Mesenchymal stem cell (in vitro differentiated cells and primary cell): ENCODE measurements around the gene GNE. TPM values are rescaled to one million over a fixed set of nuclear protein-coding genes. Genes with fewer than 3 reads are reported as not detected.

Experiments
- DNase-seq: peaks from one replicate; pipeline ENCODE4 v3.0.0-alpha.2; 2013
- H2AFZ ChIP-seq: one replicate; pipeline ENCODE4 v1.6.1; 2013; ENCODE audit warnings: low read depth, mild to moderate bottlenecking, control low read depth, inconsistent platforms, low read length, moderate library complexity
- H2AK5ac ChIP-seq: 2 replicates; pipeline ENCODE4 v1.6.1; 2013; ENCODE audit warnings: low read length, moderate library complexity, mild to moderate bottlenecking, inconsistent platforms; ENCODE audit not compliant: severe bottlenecking
- H2BK120ac ChIP-seq: one replicate; pipeline ENCODE4 v1.6.1; 2013; ENCODE audit warnings: low read depth, mild to moderate bottlenecking, inconsistent platforms, low read length, moderate library complexity
- H2BK12ac ChIP-seq, 2 experiments: one replicate each; pipeline ENCODE4 v1.6.1; 2013; ENCODE audit warnings: inconsistent platforms in 2 of 2, low read length in 2 of 2, mild to moderate bottlenecking in 2 of 2, moderate library complexity in 2 of 2, control low read depth in 1 of 2
- H2BK15ac ChIP-seq: one replicate; pipeline ENCODE4 v1.6.1; 2013; ENCODE audit warnings: mild to moderate bottlenecking, low read depth, inconsistent platforms; ENCODE audit not compliant: poor library complexity, severe bottlenecking
- H2BK5ac ChIP-seq: 2 replicates; pipeline ENCODE4 v1.6.1; 2013; ENCODE audit warnings: low read depth, mild to moderate bottlenecking, low read length, control low read depth, inconsistent platforms; ENCODE audit not compliant: poor library complexity, severe bottlenecking
- H3K14ac ChIP-seq, 2 experiments: one replicate each; pipeline ENCODE4 v1.6.1; 2013; ENCODE audit warnings: inconsistent platforms in 2 of 2, low read length in 2 of 2, control low read depth in 1 of 2, mild to moderate bottlenecking in 1 of 2, moderate library complexity in 1 of 2
- H3K18ac ChIP-seq, 2 experiments: one replicate each; pipeline ENCODE4 v1.6.1; 2013; ENCODE audit warnings: inconsistent platforms in 2 of 2, low read length in 2 of 2, control low read depth in 1 of 2, low read depth in 1 of 2, mild to moderate bottlenecking in 1 of 2
- H3K23ac ChIP-seq, 2 experiments: one replicate each; pipeline ENCODE4 v1.6.1; 2013; ENCODE audit warnings: inconsistent platforms in 2 of 2, low read length in 2 of 2, mild to moderate bottlenecking in 2 of 2, moderate library complexity in 2 of 2, control low read depth in 1 of 2
- H3K27ac ChIP-seq: 2 replicates; pipeline ENCODE4 v1.5.1; 2013; ENCODE audit warnings: mild to moderate bottlenecking, moderate library complexity, low read length, control low read depth, inconsistent platforms; ENCODE audit not compliant: poor library complexity, severe bottlenecking
- H3K27me3 ChIP-seq, 2 experiments: 2 replicates each; pipeline versions ENCODE4 v1.6.1 to v1.7.0; 2013; ENCODE audit warnings: low read length in 2 of 2, mild to moderate bottlenecking in 2 of 2, moderate library complexity in 2 of 2, control low read depth in 1 of 2, inconsistent platforms in 1 of 2; ENCODE audit not compliant: control insufficient read depth in 1 of 2, insufficient read depth in 1 of 2
- H3K36me3 ChIP-seq, 2 experiments: 2 replicates each; pipeline versions ENCODE4 v1.6.1 to v1.7.0; 2013; ENCODE audit warnings: low read length in 2 of 2, control low read depth in 1 of 2, inconsistent platforms in 1 of 2, low read depth in 1 of 2, mild to moderate bottlenecking in 1 of 2; ENCODE audit not compliant: insufficient read depth in 2 of 2, control insufficient read depth in 1 of 2
- H3K4ac ChIP-seq, 2 experiments: one replicate each; pipeline ENCODE4 v1.6.1; 2013; ENCODE audit warnings: inconsistent platforms in 2 of 2, low read length in 2 of 2, mild to moderate bottlenecking in 2 of 2, moderate library complexity in 2 of 2, control low read depth in 1 of 2, low read depth in 1 of 2
- H3K4me1 ChIP-seq: 2 replicates; pipeline ENCODE4 v1.6.1; 2013; ENCODE audit warnings: low read depth, low read length, control low read depth; ENCODE audit not compliant: control insufficient read depth, insufficient read depth
- H3K4me2 ChIP-seq: 2 replicates; pipeline ENCODE4 v1.6.1; 2013; ENCODE audit warnings: low read length, mild to moderate bottlenecking, inconsistent platforms; ENCODE audit not compliant: poor library complexity, severe bottlenecking
- H3K4me3 ChIP-seq, 2 experiments: 2 replicates each; pipeline versions ENCODE4 v1.5.1 to v1.7.0; 2013; ENCODE audit warnings: low read length in 2 of 2, mild to moderate bottlenecking in 2 of 2, control low read depth in 1 of 2, low read depth in 1 of 2; ENCODE audit not compliant: insufficient read depth in 1 of 2
- H3K79me1 ChIP-seq: replicated peaks from 2 replicates; pipeline ENCODE4 v1.6.1; 2013; ENCODE audit warnings: mild to moderate bottlenecking, control low read depth, low read length, inconsistent platforms; ENCODE audit not compliant: poor library complexity, severe bottlenecking
- H3K9ac ChIP-seq: 2 replicates; pipeline ENCODE4 v1.7.0; 2013; ENCODE audit warnings: mild to moderate bottlenecking, low read length, moderate library complexity
- H3K9me3 ChIP-seq: 2 replicates; pipeline ENCODE4 v1.7.0; 2013; ENCODE audit warnings: mild to moderate bottlenecking, low read length; ENCODE audit not compliant: control insufficient read depth
- H4K8ac ChIP-seq: one replicate; pipeline ENCODE4 v1.6.1; 2013; ENCODE audit warnings: inconsistent platforms, mild to moderate bottlenecking, low read length, moderate library complexity
- H4K91ac ChIP-seq: one replicate; pipeline ENCODE4 v1.6.1; 2013; ENCODE audit warnings: mild to moderate bottlenecking, low read length, inconsistent platforms
- WGBS: methylation state at CpG from one replicate; pipeline ENCODE4 v1.1.7; 2013; ENCODE audit warnings: mixed read lengths; 5-methylcytosine and 5-hydroxymethylcytosine counted together
- small RNA-seq: library from polyadenylated mRNA; stranded (forward); fragments of <200 nt; extraction: miRNeasy Mini kit (QIAGEN cat#:217004); gene quantifications from one replicate; pipeline ENCODE3, GENCODE V24; 2013; ENCODE audit warnings: low read depth

Gene GNE

GRCh38 chr9:36166168-36166927, 91.9 kb downstream of the GNE start:
- Histone ChIP-seq H3K27ac (no peak overlapping the region), H2BK12ac (peak overlapping the region in 1 of 2 experiments; percentile 42), H3K79me1 (no peaks in the 10 kb centered on the region), H3K18ac (peak overlapping the region in 1 of 2 experiments; percentile 88), H4K8ac (peak overlapping the region; percentile 79), H3K9me3 (no peaks in the 10 kb centered on the region), H2BK15ac (no peak overlapping the region), H3K4ac (peak overlapping the region in 1 of 2 experiments; percentile 45), H4K91ac (no peak overlapping the region), H3K36me3 (peaks cover 0 to 25% of the 10 kb centered on the region in 2 experiments), H3K4me2 (peak overlapping the region; percentile 65), H2BK120ac (peak overlapping the region; percentile 83), H2AFZ (peak overlapping the region; percentile 54), H3K27me3 (no peaks in the 10 kb centered on the region), H3K14ac (peak overlapping the region in 1 of 2 experiments; percentile 21), H3K9ac (peak overlapping the region; percentile 87), H3K4me1 (peaks cover 30% of the 10 kb centered on the region), H3K4me3 (peak overlapping the region; percentile 32 to 83), H2BK5ac (peak overlapping the region; percentile 24), H2AK5ac (no peak overlapping the region), H3K23ac (peak overlapping the region in 1 of 2 experiments; percentile 41)
- DNase-seq = peak; percentile 80
- WGBS = 10% methylated on average over 49 of the region's 58 CpGs

GRCh38 chr9:36165826-36166167, 92.5 kb downstream of the GNE start:
- Histone ChIP-seq H4K8ac (peak overlapping the region; percentile 69), H3K4me1 (peaks cover 32% of the 10 kb centered on the region), H2BK12ac (no peak overlapping the region), H2AFZ (no peak overlapping the region), H3K27ac (no peak overlapping the region), H3K4ac (no peak overlapping the region), H3K14ac (no peak overlapping the region), H3K9me3 (no peaks in the 10 kb centered on the region), H2BK5ac (no peak overlapping the region), H3K79me1 (no peaks in the 10 kb centered on the region), H3K23ac (no peak overlapping the region), H2BK120ac (peak overlapping the region; percentile 83), H3K4me3 (peak overlapping the region in 1 of 2 experiments; percentile 83), H3K27me3 (no peaks in the 10 kb centered on the region), H3K36me3 (peaks cover 0 to 19% of the 10 kb centered on the region in 2 experiments), H4K91ac (no peak overlapping the region), H2BK15ac (no peak overlapping the region), H2AK5ac (peak overlapping the region; percentile 76), H3K9ac (peak overlapping the region; percentile 87), H3K4me2 (no peak overlapping the region), H3K18ac (peak overlapping the region in 1 of 2 experiments; percentile 28)
- DNase-seq = peak; percentile 32
- 65% methylated on average over 11 of the region's 12 CpGs for WGBS

GRCh38 chr9:36164989-36165388, 93.3 kb downstream of the GNE start:
- Histone ChIP-seq H4K91ac (no peak overlapping the region), H3K14ac (no peak overlapping the region), H4K8ac (no peak overlapping the region), H3K27ac (peak overlapping the region; percentile 99), H3K4me1 (peaks cover 32% of the 10 kb centered on the region), H3K36me3 (peaks cover 0 to 11% of the 10 kb centered on the region in 2 experiments), H3K4me3 (no peak overlapping the region), H3K4ac (no peak overlapping the region), H3K9me3 (no peaks in the 10 kb centered on the region), H3K4me2 (no peak overlapping the region), H3K79me1 (no peaks in the 10 kb centered on the region), H3K18ac (peak overlapping the region in 1 of 2 experiments; percentile 42), H2AFZ (no peak overlapping the region), H2BK5ac (no peak overlapping the region), H2BK12ac (peak overlapping the region; percentile 29 to 47), H3K9ac (peak overlapping the region; percentile 87), H2AK5ac (peak overlapping the region; percentile 99), H3K23ac (no peak overlapping the region), H2BK15ac (no peak overlapping the region), H3K27me3 (no peaks in the 10 kb centered on the region), H2BK120ac (peak overlapping the region; percentile 74)
- no peak for DNase-seq
- WGBS = 45% methylated on average over 3 of the region's 3 CpGs

Small RNA genes lying within 50 kb of the gene (small RNA-seq; reads per million reads assigned to genes)
- not detected for gene RNU4-53P
